GM23338 (cell line): Measurements from ENCODE around the gene DOCK4. TPM values are rescaled to one million over a fixed set of nuclear protein-coding genes. Genes with fewer than 3 reads are reported as not detected.

Source experiments
- ATAC-seq: fragments of 200-7000 bp; cut with Tn5 transposase; 3 replicates; pipeline ENCODE4 v1.9.1; 2020
- DNase-seq: peaks from one replicate; pipeline ENCODE4 v3.0.0-alpha.2; 2015; ENCODE audit warnings: low spot score
- H2AFZ ChIP-seq: fragments of 200-600 bp; sonication (generic); 2 replicates; pipeline ENCODE4 v1.8.0; 2016; ENCODE audit warnings: antibody characterized with exemption, mild to moderate bottlenecking, moderate library complexity
- H3F3A ChIP-seq: fragments of 200-600 bp; sonication (generic); replicated peaks from 2 replicates; pipeline ENCODE4 v1.8.0; 2017; ENCODE audit warnings: antibody characterized with exemption, mixed run types, low read depth
- H3K27ac ChIP-seq: fragments of 200-600 bp; sonication (generic); 2 replicates; pipeline ENCODE4 v1.6.1; 2016; ENCODE audit warnings: low read depth
- H3K27me3 ChIP-seq: fragments of 200-600 bp; sonication (generic); 2 replicates; pipeline ENCODE4 v1.8.0; 2016; ENCODE audit warnings: mild to moderate bottlenecking, mixed run types, moderate library complexity; ENCODE audit not compliant: insufficient read depth
- H3K36me3 ChIP-seq: fragments of 200-600 bp; sonication (generic); 2 replicates; pipeline ENCODE4 v1.8.0; 2016; ENCODE audit warnings: mild to moderate bottlenecking; ENCODE audit not compliant: insufficient read depth
- H3K4me1 ChIP-seq: fragments of 200-600 bp; sonication (generic); 2 replicates; pipeline ENCODE4 v1.8.0; 2016; ENCODE audit warnings: mild to moderate bottlenecking, moderate library complexity; ENCODE audit not compliant: insufficient read depth
- H3K4me2 ChIP-seq: fragments of 200-600 bp; sonication (generic); 2 replicates; pipeline ENCODE4 v1.7.1; 2017; ENCODE audit warnings: mixed run types
- H3K4me3 ChIP-seq: fragments of 200-600 bp; sonication (generic); 2 replicates; pipeline ENCODE4 v1.6.1; 2016; ENCODE audit warnings: mixed run types
- H3K79me2 ChIP-seq: fragments of 200-600 bp; sonication (generic); replicated peaks from 2 replicates; pipeline ENCODE4 v1.8.0; 2017; ENCODE audit warnings: mild to moderate bottlenecking; ENCODE audit not compliant: insufficient read depth
- H3K9me2 ChIP-seq: fragments of 200-600 bp; sonication (generic); 2 replicates; pipeline ENCODE4 v1.8.0; 2017; ENCODE audit not compliant: insufficient read depth
- H4K20me1 ChIP-seq: fragments of 200-600 bp; sonication (generic); replicated peaks from 2 replicates; pipeline ENCODE4 v1.8.0; 2017; ENCODE audit warnings: mild to moderate bottlenecking; ENCODE audit not compliant: insufficient read depth
- H3K27ac Mint-ChIP-seq: 2 replicates; pipeline ENCODE4 v1.8.0; 2020; ENCODE audit warnings: inconsistent platforms, mild to moderate bottlenecking, moderate library complexity, mixed read lengths
- H3K27me3 Mint-ChIP-seq: 3 replicates; pipeline ENCODE4 v1.8.0; 2022; ENCODE audit warnings: low read depth, mild to moderate bottlenecking, moderate library complexity, mixed read lengths, inconsistent platforms; ENCODE audit not compliant: insufficient read depth, poor library complexity
- H3K36me3 Mint-ChIP-seq: 3 replicates; pipeline ENCODE4 v1.8.0; 2021; ENCODE audit warnings: low read depth, mild to moderate bottlenecking, inconsistent platforms, moderate library complexity, mixed read lengths
- H3K4me1 Mint-ChIP-seq: 3 replicates; pipeline ENCODE4 v1.8.0; 2020; ENCODE audit warnings: mild to moderate bottlenecking, inconsistent platforms, mixed read lengths
- H3K4me3 Mint-ChIP-seq: 3 replicates; pipeline ENCODE4 v1.8.0; 2021; ENCODE audit warnings: moderate library complexity, mild to moderate bottlenecking, inconsistent platforms, mixed read lengths
- H3K9me3 Mint-ChIP-seq: 3 replicates; pipeline ENCODE4 v1.8.0; 2020; ENCODE audit warnings: moderate library complexity, mild to moderate bottlenecking, inconsistent platforms, mixed read lengths
- CREB1 ChIP-seq: fragments of 250-450 bp; sonication (Bioruptor Pico); IDR thresholded peaks from 2 replicates; pipeline ENCODE4 v1.5.0; 2020; ENCODE audit warnings: low read depth, mild to moderate bottlenecking, moderate library complexity
- CTCF ChIP-seq, 2 experiments: fragments of 200-600 bp in 1 of 2; sonication (generic) in 1 of 2; conservative IDR thresholded peaks; 2 replicates each; pipeline versions ENCODE4 v1.5.1 to v1.6.1; 2016 to 2017; ENCODE audit warnings: antibody characterized with exemption in 2 of 2, low read depth in 2 of 2, mild to moderate bottlenecking in 2 of 2, moderate library complexity in 1 of 2
- ETS1 ChIP-seq: IDR thresholded peaks from 2 replicates; pipeline ENCODE4 v1.6.1; 2016; ENCODE audit warnings: antibody characterized with exemption
- EZH2 ChIP-seq: fragments of 200-600 bp; sonication (generic); IDR thresholded peaks from one replicate; pipeline ENCODE4 v1.8.0; 2017; ENCODE audit warnings: antibody characterized with exemption, mild to moderate bottlenecking, low read depth; ENCODE audit not compliant: unreplicated experiment
- EZH2phosphoT487 ChIP-seq: fragments of 200-600 bp; sonication (generic); IDR thresholded peaks from one replicate; pipeline ENCODE4 v1.8.1; 2018; ENCODE audit warnings: antibody characterized with exemption; ENCODE audit not compliant: unreplicated experiment
- JUNB ChIP-seq: IDR thresholded peaks from one replicate; pipeline ENCODE4 v1.6.1; 2016; ENCODE audit warnings: antibody characterized with exemption; ENCODE audit not compliant: unreplicated experiment
- NANOG ChIP-seq: IDR thresholded peaks from 2 replicates; pipeline ENCODE4 v1.6.1; 2016; ENCODE audit warnings: antibody characterized with exemption, borderline replicate concordance
- POLR2AphosphoS5 ChIP-seq: IDR thresholded peaks from 2 replicates; pipeline ENCODE4 v1.6.1; 2016; ENCODE audit warnings: antibody characterized with exemption, low read depth
- REST ChIP-seq: IDR thresholded peaks from one replicate; pipeline ENCODE4 v1.6.1; 2018; ENCODE audit warnings: antibody characterized with exemption; ENCODE audit not compliant: unreplicated experiment
- STAT1 ChIP-seq: IDR thresholded peaks from one replicate; pipeline ENCODE4 v1.6.1; 2016; ENCODE audit warnings: antibody characterized with exemption; ENCODE audit not compliant: unreplicated experiment
- ZNF114 ChIP-seq: fragments of 250-450 bp; sonication (Bioruptor Pico); IDR thresholded peaks from 2 replicates; pipeline ENCODE4 v1.5.0; 2020; ENCODE audit warnings: mild to moderate bottlenecking, moderate library complexity
- ZNF331 ChIP-seq: fragments of 250-450 bp; sonication (Bioruptor Pico); IDR thresholded peaks from 2 replicates; pipeline ENCODE4 v1.5.0; 2020; ENCODE audit warnings: low read depth, mild to moderate bottlenecking, moderate library complexity
- ZNF462 ChIP-seq: fragments of 250-450 bp; sonication (Bioruptor Pico); IDR thresholded peaks from 2 replicates; pipeline ENCODE4 v1.5.0; 2020; ENCODE audit warnings: mild to moderate bottlenecking, moderate library complexity
- polyA plus RNA-seq: library from polyadenylated mRNA; unstranded; fragments of >200 nt; fragmentation: Nextera tagmentation; extraction: Ambion mirVana; gene quantifications from 2 replicates; pipeline ENCODE4 v1.2.1, GENCODE V29; 2016
- total RNA-seq: library from RNA; depleted of rRNA; stranded (reverse); fragments of >200 nt; shearing (Covaris generic); gene quantifications from 2 replicates; pipeline ENCODE4 v1.2.3, GENCODE V29; 2014

Gene DOCK4
- total and polyA plus RNA-seq, 2 experiments from 2014 or later = 6.3 to 33.8 TPM

- H3K36me3 ChIP-seq = 0 out of 2 replicates have a peak, but pooled peaks cover 6% of the 10 kb centered on the region
- Mint-ChIP-seq H3K27ac (no peak overlapping the region), H3K4me3 (no peak overlapping the region), H3K27me3 (peaks cover 10% of the 10 kb centered on the region), H3K36me3 (peaks cover 31% of the 10 kb centered on the region), H3K4me1 (peaks cover 12% of the 10 kb centered on the region), H3K9me3 (peaks cover 4% of the 10 kb centered on the region; the same call in 2 of the 3 replicates)
- no peak for TF ChIP-seq NANOG
- TF ChIP-seq JUNB = no peak
- TF ChIP-seq CTCF (conservative IDR thresholded peaks at IDR 0.05; ENCODE audit: low read depth in 2 of 2) = no peak
- no peak for TF ChIP-seq CREB1 (CRISPR knock-in tag)
- no peak for TF ChIP-seq REST
- TF ChIP-seq ETS1 = no peak
- TF ChIP-seq EZH2 = no peak
- no peak for TF ChIP-seq POLR2AphosphoS5
- no peak for TF ChIP-seq ZNF462 (CRISPR knock-in tag)
- TF ChIP-seq ZNF331 = no peak
- no peak for TF ChIP-seq ZNF114
- TF ChIP-seq EZH2phosphoT487 = no peak
- no peak for TF ChIP-seq STAT1
- H3K4me3 ChIP-seq = no peak overlapping the region
- no peaks in the 10 kb centered on the region for H4K20me1 ChIP-seq
- 0 out of 2 replicates have a peak, but pooled peaks cover 8% of the 10 kb centered on the region for H3F3A ChIP-seq
- DNase-seq (no peak), ATAC-seq (no peak)
- H3K27ac ChIP-seq = no peak overlapping the region
- H3K4me1 ChIP-seq = peaks cover 14% of the 10 kb centered on the region; the same call in 1 of the 2 replicates
- H3K9me2 ChIP-seq = peaks cover 4% of the 10 kb centered on the region; the same call in 1 of the 2 replicates
- no peak overlapping the region for H2AFZ ChIP-seq
- no peaks in the 10 kb centered on the region for H3K27me3 ChIP-seq
- no peak overlapping the region for H3K4me2 ChIP-seq
- H3K79me2 ChIP-seq = no peaks in the 10 kb centered on the region
These were observed 461.6 kb downstream of the DOCK4 start for GRCh38 chr7:111744501-111745155.
